B cell (primary cell): Measurements from ENCODE around the gene RABL6. TPM values are rescaled to one million over a fixed set of nuclear protein-coding genes. Genes with fewer than 3 reads are reported as not detected.

Experiments used
- ATAC-seq: fragments of 200-7000 bp; cut with Tn5 transposase; one replicate; pipeline ENCODE4 v1.10.0; 2021; ENCODE audit warnings: low read depth, mild to moderate bottlenecking, moderate number of reproducible peaks, moderate library complexity
- CTCF ChIA-PET: fragments of 350-600 bp; sonication (Branson Sonifier 250); formaldehyde crosslinking; loops from one replicate; lab custom pipeline; 2021; ENCODE audit warnings: antibody characterized with exemption, inconsistent platforms; lab: Charles Lee
- POLR2A ChIA-PET: fragments of 350-600 bp; sonication (Branson Sonifier 250); formaldehyde crosslinking; loops from one replicate; lab custom pipeline; 2021; ENCODE audit warnings: antibody characterized with exemption; lab: Charles Lee
- DNase-seq: peaks from one replicate; pipeline ENCODE4 v3.0.0; 2013
- H2AFZ ChIP-seq: 2 replicates; pipeline ENCODE4 v1.6.1; 2012; ENCODE audit warnings: mild to moderate bottlenecking, low read depth, low read length; ENCODE audit not compliant: insufficient read depth, poor library complexity, severe bottlenecking
- H3K27ac ChIP-seq, 2 donors: 1 replicate in 1 of 2; 2 replicates in 1 of 2; pipeline ENCODE4 v1.5.1; 2012 to 2013; ENCODE audit warnings: low read length in 2 of 2, mild to moderate bottlenecking in 2 of 2, moderate library complexity in 1 of 2
- H3K27me3 ChIP-seq, 4 experiments: fragments of 200-600 bp in 1 of 4; sonication (generic) in 1 of 4; replicated peaks in 1 of 4; 1 replicate in 2 of 4; 2 replicates in 2 of 4; pipeline versions ENCODE4 v1.6.1 to v1.7.0; 2013 to 2016; ENCODE audit warnings: low read length in 3 of 4, mild to moderate bottlenecking in 2 of 4, mixed read lengths in 1 of 4, moderate library complexity in 1 of 4; ENCODE audit not compliant: insufficient read depth in 4 of 4, control insufficient read depth in 3 of 4; ENCODE audit errors: control extremely low read depth in 1 of 4
- H3K36me3 ChIP-seq, 2 experiments: replicated peaks in 1 of 2; 1 replicate in 1 of 2; 2 replicates in 1 of 2; pipeline versions ENCODE4 v1.6.1 to v1.7.1; 2013; ENCODE audit warnings: low read length in 1 of 2; ENCODE audit not compliant: insufficient read depth in 2 of 2, control insufficient read depth in 1 of 2; ENCODE audit errors: control extremely low read depth in 1 of 2, extremely low read depth in 1 of 2
- H3K4me1 ChIP-seq, 2 donors: fragments of 200-600 bp in 1 of 2; sonication (generic) in 1 of 2; 1 replicate in 1 of 2; 2 replicates in 1 of 2; pipeline versions ENCODE4 v1.5.1 to v1.6.1; 2013 to 2017; ENCODE audit warnings: low read length in 2 of 2; ENCODE audit not compliant: control insufficient read depth in 2 of 2, insufficient read depth in 2 of 2
- H3K4me2 ChIP-seq: replicated peaks from 2 replicates; pipeline ENCODE3; 2012; ENCODE audit warnings: mild to moderate bottlenecking, low read depth, low read length; ENCODE audit not compliant: poor library complexity, severe bottlenecking
- H3K4me3 ChIP-seq, 5 experiments: fragments of 200-600 bp in 1 of 5; sonication (generic) in 1 of 5; 1 replicate in 3 of 5; 2 replicates in 2 of 5; pipeline versions ENCODE4 v1.5.1 to v1.7.0; 2011 to 2016; ENCODE audit warnings: low read length in 4 of 5, mild to moderate bottlenecking in 4 of 5, low read depth in 2 of 5, control low read depth in 1 of 5, moderate library complexity in 1 of 5; ENCODE audit not compliant: insufficient read depth in 1 of 5; ENCODE audit errors: control extremely low read depth in 1 of 5, extremely low read depth in 1 of 5
- H3K79me2 ChIP-seq: fragments of 200-600 bp; sonication (generic); one replicate; pipeline ENCODE4 v1.6.0; 2016; ENCODE audit warnings: low read length; ENCODE audit not compliant: control insufficient read depth, insufficient read depth
- H3K9ac ChIP-seq: fragments of 200-600 bp; sonication (generic); 2 replicates; pipeline ENCODE4 v1.6.1; 2017; ENCODE audit warnings: mild to moderate bottlenecking, low read length, moderate library complexity
- H3K9me3 ChIP-seq, 3 donors: one replicate each; pipeline versions ENCODE4 v1.6.1 to v1.7.1; 2013; ENCODE audit warnings: low read length in 2 of 3; ENCODE audit not compliant: control insufficient read depth in 2 of 3, insufficient read depth in 1 of 3; ENCODE audit errors: control extremely low read depth in 1 of 3
- H4K20me1 ChIP-seq: 2 replicates; pipeline ENCODE4 v1.6.0; 2012; ENCODE audit warnings: mild to moderate bottlenecking, low read length; ENCODE audit not compliant: insufficient read depth, control insufficient read depth, poor library complexity, severe bottlenecking
- H3K27ac Mint-ChIP-seq: one replicate; pipeline ENCODE4 v1.8.0; 2021; ENCODE audit warnings: mixed read lengths
- H3K27me3 Mint-ChIP-seq: one replicate; pipeline ENCODE4 v1.8.0; 2021; ENCODE audit warnings: mixed read lengths
- H3K4me1 Mint-ChIP-seq: one replicate; pipeline ENCODE4 v1.8.0; 2021; ENCODE audit warnings: mixed read lengths
- H3K4me3 Mint-ChIP-seq: one replicate; pipeline ENCODE4 v1.8.0; 2021; ENCODE audit warnings: mixed read lengths
- H3K9me3 Mint-ChIP-seq: one replicate; pipeline ENCODE4 v1.8.0; 2022; ENCODE audit warnings: mixed read lengths; ENCODE audit not compliant: insufficient read depth
- EZH2 ChIP-seq: IDR thresholded peaks from 2 replicates; pipeline ENCODE4 v1.6.1; 2012; ENCODE audit warnings: borderline replicate concordance, low read depth, mild to moderate bottlenecking, moderate library complexity, low read length; ENCODE audit not compliant: insufficient read depth, poor library complexity, severe bottlenecking
- WGBS: methylation state at CpG from one replicate; pipeline ENCODE4 v1.1.5; 2013; ENCODE audit warnings: missing lambda C conversion rate; ENCODE audit not compliant: insufficient coverage; 5-methylcytosine and 5-hydroxymethylcytosine counted together
- intact Hi-C: fragments of 100-400 bp; cut with micrococcal nuclease; formaldehyde crosslinking; loops from one replicate; pipeline ENCODE4 v1.10.0; 2022
- polyA plus RNA-seq: library from polyadenylated mRNA; depleted of rRNA; stranded (reverse); fragments of >200 nt; gene quantifications from 2 replicates; pipeline ENCODE4 v1.2.3, GENCODE V29; 2012
- total RNA-seq, 2 donors: library from RNA; stranded (reverse); fragments of 120-200 nt in 1 of 2; gene quantifications; 1 replicate in 1 of 2; 2 replicates in 1 of 2; pipeline versions ENCODE4 v1.2.3 to v1.2.4, GENCODE V29; 2013 to 2022
- TF ChIP-seq, protein P1 (sequence below): fragments of 200-600 bp; IDR thresholded peaks from one replicate; pipeline ENCODE4 v1.8.0; 2022; ENCODE audit warnings: antibody characterized with exemption, mild to moderate bottlenecking

Gene RABL6
- total and polyA plus RNA-seq, 2 donors (not counting 1 experiment from before 2014, with no cell fraction given) = 33.6 to 70.5 TPM

DNA sequence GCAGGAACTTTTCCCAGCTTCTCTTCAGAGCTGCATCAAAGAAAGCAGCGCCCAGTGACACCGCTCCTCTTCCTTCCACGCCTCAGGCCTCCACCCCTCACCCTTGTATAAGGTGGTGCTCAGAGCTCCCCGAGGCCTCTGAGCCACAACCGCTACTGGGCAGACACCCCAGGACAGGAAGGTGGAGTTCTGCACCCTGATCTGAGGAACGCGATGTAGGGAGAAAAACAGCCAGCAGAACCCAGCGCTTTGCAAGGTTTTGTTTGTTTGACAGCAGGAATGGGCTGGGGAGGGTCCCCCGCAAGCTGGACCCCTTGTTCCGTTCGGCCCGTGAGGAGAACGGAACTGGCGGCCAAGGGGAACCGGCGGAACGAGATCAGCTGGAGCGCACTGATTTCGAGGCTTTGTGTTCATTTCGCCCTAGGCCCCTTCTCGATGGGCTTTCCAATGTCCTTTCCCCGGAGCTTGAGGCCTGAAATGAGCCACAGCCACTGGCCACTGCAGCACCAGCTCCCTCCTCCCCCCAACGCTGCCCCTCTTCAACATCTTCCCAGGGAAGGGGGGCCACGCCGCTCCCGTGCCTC is 54.2 kb downstream of the RABL6 start:
- no peaks in the 10 kb centered on the region for H3K27me3 Mint-ChIP-seq
- H3K36me3 ChIP-seq = peaks cover 0 to 37% of the 10 kb centered on the region in 2 experiments
- POLR2A ChIA-PET = no interaction called here
- H3K4me2 ChIP-seq = no peak overlapping the region
- intact Hi-C loops = no loop called here
- H3K9me3 ChIP-seq = no peaks in the 10 kb centered on the region
- TF ChIP-seq, protein P1, sequence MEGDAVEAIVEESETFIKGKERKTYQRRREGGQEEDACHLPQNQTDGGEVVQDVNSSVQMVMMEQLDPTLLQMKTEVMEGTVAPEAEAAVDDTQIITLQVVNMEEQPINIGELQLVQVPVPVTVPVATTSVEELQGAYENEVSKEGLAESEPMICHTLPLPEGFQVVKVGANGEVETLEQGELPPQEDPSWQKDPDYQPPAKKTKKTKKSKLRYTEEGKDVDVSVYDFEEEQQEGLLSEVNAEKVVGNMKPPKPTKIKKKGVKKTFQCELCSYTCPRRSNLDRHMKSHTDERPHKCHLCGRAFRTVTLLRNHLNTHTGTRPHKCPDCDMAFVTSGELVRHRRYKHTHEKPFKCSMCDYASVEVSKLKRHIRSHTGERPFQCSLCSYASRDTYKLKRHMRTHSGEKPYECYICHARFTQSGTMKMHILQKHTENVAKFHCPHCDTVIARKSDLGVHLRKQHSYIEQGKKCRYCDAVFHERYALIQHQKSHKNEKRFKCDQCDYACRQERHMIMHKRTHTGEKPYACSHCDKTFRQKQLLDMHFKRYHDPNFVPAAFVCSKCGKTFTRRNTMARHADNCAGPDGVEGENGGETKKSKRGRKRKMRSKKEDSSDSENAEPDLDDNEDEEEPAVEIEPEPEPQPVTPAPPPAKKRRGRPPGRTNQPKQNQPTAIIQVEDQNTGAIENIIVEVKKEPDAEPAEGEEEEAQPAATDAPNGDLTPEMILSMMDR = no peak
- no peak for TF ChIP-seq EZH2
- CTCF ChIA-PET = interaction anchor here (0.7 kb wide), 1 partner anchor 167 kb away, joined by 3 read pairs; the partner anchor contains the start of gene ABCA2
- ATAC-seq = no peak
- no peak for DNase-seq
- no peak overlapping the region for H3K9ac ChIP-seq
- H3K4me3 Mint-ChIP-seq = no peak overlapping the region
- H3K4me1 ChIP-seq = peaks cover 8 to 19% of the 10 kb centered on the region in 2 donors
- H2AFZ ChIP-seq = no peak overlapping the region
- WGBS = 94% methylated on average over 21 of the region's 26 CpGs
- peaks cover 30% of the 10 kb centered on the region for H3K79me2 ChIP-seq
- H3K4me1 Mint-ChIP-seq = peaks cover 20% of the 10 kb centered on the region
- no peaks in the 10 kb centered on the region for H3K27me3 ChIP-seq
- no peak overlapping the region for H3K27ac ChIP-seq
- H3K27ac Mint-ChIP-seq = no peak overlapping the region
- H3K9me3 Mint-ChIP-seq = no peaks in the 10 kb centered on the region
- no peak overlapping the region for H3K4me3 ChIP-seq
- peaks cover 29% of the 10 kb centered on the region for H4K20me1 ChIP-seq

DNA sequence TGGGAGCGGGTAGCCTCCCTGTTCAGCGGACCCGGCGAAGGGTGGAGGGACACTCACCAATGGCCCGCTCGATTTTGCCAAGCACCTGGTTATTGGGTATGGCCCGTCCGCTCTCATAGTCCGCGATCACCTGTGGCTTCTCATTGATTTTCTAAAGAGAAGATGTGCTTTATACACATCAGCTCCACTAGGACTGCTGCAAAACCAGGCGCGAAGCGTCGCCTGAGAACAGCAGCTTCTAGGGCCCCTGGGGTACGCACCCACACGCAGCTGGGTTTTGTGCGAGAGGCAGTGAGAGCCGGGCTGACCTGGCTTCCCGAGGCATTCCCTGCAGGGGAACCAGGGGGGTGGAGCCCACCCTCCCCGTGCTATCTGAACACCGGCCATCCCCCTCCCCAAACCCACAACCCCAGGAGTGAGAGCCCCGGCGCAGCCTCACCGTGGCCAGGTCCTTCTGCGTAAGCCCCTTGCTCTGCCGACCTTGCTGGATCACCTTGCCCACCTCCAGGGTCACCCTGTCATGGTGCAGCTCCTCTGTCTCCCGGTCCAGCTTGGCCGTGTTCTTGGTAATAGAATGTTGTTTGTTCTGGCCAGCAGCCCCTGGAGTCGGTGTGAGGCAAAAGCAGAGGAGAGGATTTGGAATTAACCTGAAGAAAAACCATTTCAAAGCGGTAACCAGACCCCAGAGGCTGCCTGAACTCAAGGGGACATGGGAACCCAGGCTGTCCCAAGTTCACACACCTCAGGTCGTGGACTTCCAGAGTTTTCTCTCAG is 55.3 kb downstream of the RABL6 start:
- H3K9me3 ChIP-seq = peaks cover 0 to 2% (median 0%) of the 10 kb centered on the region in 3 donors
- no peak overlapping the region for H3K27ac Mint-ChIP-seq
- ATAC-seq = no peak
- no peak overlapping the region for H3K4me3 Mint-ChIP-seq
- no peak overlapping the region for H3K9ac ChIP-seq
- no peak overlapping the region for H3K27ac ChIP-seq
- peaks cover 22% of the 10 kb centered on the region for H3K4me1 Mint-ChIP-seq
- peaks cover 35% of the 10 kb centered on the region for H3K79me2 ChIP-seq
- no peak for TF ChIP-seq EZH2
- TF ChIP-seq, protein P1 = no peak
- no peaks in the 10 kb centered on the region for H3K27me3 Mint-ChIP-seq
- H3K9me3 Mint-ChIP-seq = no peaks in the 10 kb centered on the region
- CTCF ChIA-PET = interaction anchor here (0.8 to 1.1 kb wide), 2 partner anchors 11 to 23 kb away, joined by 3 read pairs; partner anchors contain the start of gene TRAF2
- 98% methylated on average over 24 of the region's 31 CpGs for WGBS
- no peak overlapping the region for H3K4me3 ChIP-seq
- no peak overlapping the region for H2AFZ ChIP-seq
- peaks cover 8 to 24% of the 10 kb centered on the region in 2 donors for H3K4me1 ChIP-seq
- POLR2A ChIA-PET = no interaction called here
- no peaks in the 10 kb centered on the region for H3K27me3 ChIP-seq
- intact Hi-C loops = no loop called here
- peaks cover 24% of the 10 kb centered on the region for H4K20me1 ChIP-seq
- peaks cover 0 to 37% of the 10 kb centered on the region in 2 experiments for H3K36me3 ChIP-seq
- no peak for DNase-seq
- no peak overlapping the region for H3K4me2 ChIP-seq
